CD4-positive, alpha-beta memory T cell (primary cell): Measurements from ENCODE around the gene OR3A2. TPM values are rescaled to one million over a fixed set of nuclear protein-coding genes. Genes with fewer than 3 reads are reported as not detected.
"Not testable (repeated sequence)": the region's sequence is repeated elsewhere in the genome, so short reads cannot be mapped to it uniquely, and the experiment has no call there.

Experiments used
- CTCF ChIA-PET: fragments of 350-600 bp; sonication (Branson Sonifier 250); formaldehyde crosslinking; loops from one replicate; lab custom pipeline; 2021; ENCODE audit warnings: inconsistent platforms; ENCODE audit not compliant: partially characterized antibody; lab: Charles Lee
- POLR2A ChIA-PET: fragments of 350-600 bp; sonication (Branson Sonifier 250); formaldehyde crosslinking; loops from one replicate; lab custom pipeline; 2021; ENCODE audit not compliant: partially characterized antibody; lab: Charles Lee
- DNase-seq, 5 donors: peaks; one replicate each; pipeline versions ENCODE4 v3.0.0 to v3.0.0-alpha.2; 2020 to 2022; ENCODE audit warnings: mixed read lengths in 1 of 5
- H3K27ac ChIP-seq: one replicate; pipeline ENCODE4 v1.7.0; 2013; ENCODE audit warnings: low read depth, low read length
- H3K27me3 ChIP-seq: 2 replicates; pipeline ENCODE4 v1.7.0; 2013; ENCODE audit warnings: mild to moderate bottlenecking, low read length, moderate library complexity; ENCODE audit not compliant: insufficient read depth
- H3K36me3 ChIP-seq: 2 replicates; pipeline ENCODE4 v1.7.0; 2013; ENCODE audit warnings: mild to moderate bottlenecking, low read length, moderate library complexity; ENCODE audit not compliant: insufficient read depth
- H3K4me1 ChIP-seq: 2 replicates; pipeline ENCODE4 v1.7.0; 2013; ENCODE audit warnings: mild to moderate bottlenecking, low read length, moderate library complexity; ENCODE audit not compliant: insufficient read depth
- H3K4me3 ChIP-seq, 2 donors: one replicate each; pipeline ENCODE4 v1.7.0; 2013; ENCODE audit warnings: low read length in 2 of 2, mild to moderate bottlenecking in 1 of 2
- H3K9me3 ChIP-seq, 2 donors: one replicate each; pipeline ENCODE4 v1.7.0; 2013; ENCODE audit warnings: low read length in 2 of 2, control low read depth in 1 of 2; ENCODE audit not compliant: control insufficient read depth in 1 of 2
- H3K27ac Mint-ChIP-seq, 7 donors: one replicate each; pipeline ENCODE4 v1.8.0; 2020 to 2021; ENCODE audit warnings: mixed read lengths in 7 of 7, mild to moderate bottlenecking in 6 of 7, inconsistent platforms in 3 of 7, moderate library complexity in 3 of 7
- H3K27me3 Mint-ChIP-seq, 2 donors: one replicate each; pipeline ENCODE4 v1.8.0; 2020 to 2021; ENCODE audit warnings: mixed read lengths in 2 of 2
- H3K36me3 Mint-ChIP-seq, 2 donors: one replicate each; pipeline ENCODE4 v1.8.0; 2020 to 2021; ENCODE audit warnings: mixed read lengths in 2 of 2, inconsistent platforms in 1 of 2, mild to moderate bottlenecking in 1 of 2
- H3K4me1 Mint-ChIP-seq, 4 donors: one replicate each; pipeline ENCODE4 v1.8.0; 2020 to 2021; ENCODE audit warnings: mixed read lengths in 4 of 4, mild to moderate bottlenecking in 1 of 4
- H3K4me3 Mint-ChIP-seq, 8 donors: one replicate each; pipeline ENCODE4 v1.8.0; 2020 to 2021; ENCODE audit warnings: mixed read lengths in 8 of 8, mild to moderate bottlenecking in 7 of 8, moderate library complexity in 6 of 8, inconsistent platforms in 3 of 8
- H3K9me3 Mint-ChIP-seq, 8 donors: one replicate each; pipeline ENCODE4 v1.8.0; 2020 to 2021; ENCODE audit warnings: mixed read lengths in 8 of 8, mild to moderate bottlenecking in 5 of 8, inconsistent platforms in 3 of 8, moderate library complexity in 1 of 8
- intact Hi-C: fragments of 100-400 bp; cut with micrococcal nuclease; formaldehyde crosslinking; loops from one replicate; pipeline ENCODE4 v1.15.1; 2023
- polyA plus RNA-seq, 2 donors: library from polyadenylated mRNA; unstranded; fragments of 300-500 nt; fragmentation: Illumina TruSeq; gene quantifications; one replicate each; pipeline ENCODE4 v1.2.3, GENCODE V29; 2021
- total RNA-seq, 2 experiments: library from RNA; stranded (reverse); gene quantifications; one replicate each; pipeline ENCODE4 v1.2.3, GENCODE V29; 2021

Gene OR3A2
- 1 to 10 TPM; 1.9 to 2.4 TPM for total RNA-seq
- under 1 TPM; 0.79 to 1.00 TPM for polyA plus RNA-seq

DNA sequence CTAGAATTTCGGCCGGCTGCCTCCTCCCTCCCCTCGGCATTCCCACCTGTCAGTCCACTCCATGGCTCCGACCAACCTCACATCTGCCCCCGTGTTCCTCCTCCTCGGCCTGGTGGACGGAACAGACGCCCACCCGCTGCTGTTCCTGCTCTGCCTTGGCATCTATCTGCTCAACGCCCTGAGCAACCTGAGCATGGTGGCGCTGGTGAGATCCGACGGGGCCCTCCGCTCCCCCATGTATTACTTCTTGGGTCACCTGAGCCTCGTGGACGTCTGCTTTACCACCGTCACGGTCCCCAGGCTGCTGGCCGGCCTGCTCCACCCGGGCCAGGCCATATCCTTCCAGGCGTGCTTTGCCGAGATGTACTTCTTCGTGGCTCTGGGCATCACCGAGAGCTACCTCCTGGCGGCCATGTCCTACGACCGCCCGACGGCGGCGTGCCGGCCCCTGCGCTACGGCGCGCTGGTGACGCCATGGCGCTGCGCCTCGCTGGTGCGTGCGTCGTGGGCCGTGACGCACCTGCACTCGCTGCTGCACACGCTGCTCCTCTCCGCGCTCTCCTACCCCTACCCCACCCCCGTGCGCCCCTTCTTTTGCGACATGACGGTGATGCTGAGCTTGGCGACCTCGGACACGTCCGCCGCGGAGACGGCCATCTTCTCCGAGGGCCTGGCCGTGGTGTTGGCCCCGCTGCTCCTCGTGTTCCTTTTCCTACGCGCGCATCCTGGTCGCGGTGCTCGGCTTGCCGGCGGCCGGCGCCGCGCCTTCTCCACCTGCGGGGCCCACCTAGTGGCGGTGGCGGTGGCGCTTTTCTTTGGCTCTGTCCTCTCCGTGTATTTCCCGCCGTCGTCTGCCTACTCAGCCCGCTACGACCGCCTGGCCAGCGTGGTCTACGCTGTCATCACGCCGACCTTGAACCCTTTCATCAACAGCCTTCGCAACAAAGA, at the start of gene OR3A2:
TSS of gene OR3A2 (minus strand) at position 440 of the 948 bp plus-strand sequence.
- peaks cover 0 to 5% (median 3%) of the 10 kb centered on the region in 8 donors for H3K9me3 Mint-ChIP-seq
- H3K4me3 Mint-ChIP-seq: peak within 1 kb of the TSS in 7 of 8 donors; percentile 74 to 84 (median 77)
- DNase-seq: peak in 3 of 5 donors; percentile 8 to 36 (median 22)
- H3K36me3 Mint-ChIP-seq: no peaks in the 10 kb centered on the region
- H3K27ac ChIP-seq: no peak within 1 kb of the TSS
- H3K27me3 Mint-ChIP-seq: peaks cover 20 to 27% of the 10 kb centered on the region in 2 donors
- intact Hi-C loops: no loop called here
- no peaks in the 10 kb centered on the region for H3K4me1 ChIP-seq
- no peak within 1 kb of the TSS for H3K4me3 ChIP-seq
- ChIA-PET CTCF (no interaction called here), POLR2A (no interaction called here)
- H3K27ac Mint-ChIP-seq: peak within 1 kb of the TSS in 4 of 7 donors; percentile 48 to 84 (median 80)
- peaks cover 0 to 8% (median 0%) of the 10 kb centered on the region in 4 donors for H3K4me1 Mint-ChIP-seq
- no peaks in the 10 kb centered on the region for H3K27me3 ChIP-seq
- H3K36me3 ChIP-seq: no peaks in the 10 kb centered on the region
- H3K9me3 ChIP-seq: no peaks in the 10 kb centered on the region

DNA sequence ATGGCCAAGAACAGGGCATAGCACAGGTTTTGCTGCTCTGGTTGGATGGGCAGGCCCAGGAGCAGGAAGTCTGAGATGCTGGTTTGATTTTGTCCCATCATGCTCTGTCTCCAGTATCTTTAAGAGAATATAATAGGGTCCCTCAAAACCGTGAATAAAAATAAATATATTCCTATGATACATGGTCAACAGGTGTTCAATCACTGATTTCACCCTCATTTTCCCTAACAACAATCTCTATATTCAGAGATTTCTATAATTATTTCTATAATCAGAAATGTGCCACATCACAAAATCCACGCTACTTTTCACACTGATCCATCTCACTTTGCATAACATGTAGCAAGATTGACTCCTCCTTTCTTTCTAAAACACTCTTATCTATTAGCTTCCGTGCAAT, 47.6 kb upstream of the OR3A2 start, which contains the start of gene OR1E2:
TSS of gene OR1E2 (minus strand) at position 101 of the 400 bp plus-strand sequence. CDS start at position 101, 0 bp downstream.
- peaks cover 8 to 17% of the 10 kb centered on the region in 2 donors for H3K27me3 Mint-ChIP-seq
- ChIA-PET CTCF (no interaction called here), POLR2A (no interaction called here)
- Histone ChIP-seq H3K27ac (no peak within 1 kb of the TSS), H3K4me3 (no peak within 1 kb of the TSS), H3K4me1 (no peaks in the 10 kb centered on the region), H3K36me3 (no peaks in the 10 kb centered on the region), H3K9me3 (no peaks in the 10 kb centered on the region), H3K27me3 (no peaks in the 10 kb centered on the region)
- no peak for DNase-seq
- no peak within 1 kb of the TSS for H3K27ac Mint-ChIP-seq
- no peaks in the 10 kb centered on the region for H3K4me1 Mint-ChIP-seq
- peaks cover 0 to 11% (median 3%) of the 10 kb centered on the region in 8 donors for H3K9me3 Mint-ChIP-seq
- H3K4me3 Mint-ChIP-seq: no peak within 1 kb of the TSS
- intact Hi-C loops: no loop called here
- no peaks in the 10 kb centered on the region for H3K36me3 Mint-ChIP-seq

DNA sequence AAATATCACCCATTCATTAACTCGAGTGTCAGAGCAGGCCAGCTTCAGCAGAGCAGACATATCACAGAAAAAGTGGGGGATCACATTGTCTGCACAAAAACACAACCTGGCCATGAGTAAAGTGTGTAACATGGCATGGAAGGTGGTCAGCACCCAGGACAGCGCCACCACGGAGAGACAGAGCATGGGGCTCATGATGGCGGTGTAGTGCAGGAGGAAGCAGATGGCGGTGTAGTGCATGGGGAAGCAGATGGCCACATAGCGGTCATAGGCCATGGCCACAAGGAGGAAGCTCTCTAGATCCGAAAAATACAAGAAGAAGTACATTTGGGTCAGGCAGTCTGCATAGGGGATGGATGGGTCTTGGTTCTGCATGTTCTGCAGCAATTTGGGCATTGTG, 47.1 kb upstream of the OR3A2 start:
- POLR2A ChIA-PET, H3K4me3 ChIP-seq, H3K4me1 ChIP-seq, H3K9me3 ChIP-seq, CTCF ChIA-PET, H3K27ac ChIP-seq, H3K36me3 ChIP-seq, intact Hi-C loops, H3K4me3 Mint-ChIP-seq, H3K36me3 Mint-ChIP-seq, H3K27me3 ChIP-seq, H3K27ac Mint-ChIP-seq, H3K4me1 Mint-ChIP-seq: not testable (repeated sequence)
- Mint-ChIP-seq H3K9me3 (peaks cover 0 to 14% (median 5%) of the 10 kb centered on the region in 8 donors), H3K27me3 (peaks cover 8 to 12% of the 10 kb centered on the region in 2 donors)
- DNase-seq: peak in 1 of 5 donors; percentile 2

DNA sequence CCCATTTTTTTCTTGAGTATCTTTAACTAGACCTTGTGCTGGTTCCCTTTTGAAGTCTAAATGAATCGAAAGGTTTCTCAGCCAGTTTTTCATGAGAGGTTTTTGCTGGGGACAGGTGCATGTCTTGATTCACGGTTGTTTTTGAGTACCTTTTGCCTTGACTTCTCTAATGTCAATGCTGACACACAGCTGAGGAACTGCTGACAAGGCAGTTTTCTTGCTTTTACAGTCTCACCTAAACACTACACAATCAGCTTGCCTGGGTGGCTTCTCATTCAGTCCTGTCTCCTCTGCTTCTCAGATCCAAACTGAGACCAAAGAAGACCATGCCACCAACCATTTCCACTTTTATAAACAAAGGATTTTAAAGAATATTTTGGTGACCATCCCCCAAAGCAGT, 32.1 kb upstream of the OR3A2 start:
- Mint-ChIP-seq H3K27me3 (peaks cover 6 to 21% of the 10 kb centered on the region in 2 donors), H3K9me3 (peaks cover 0 to 4% (median 0%) of the 10 kb centered on the region in 8 donors), H3K4me3 (no peak overlapping the region), H3K36me3 (no peaks in the 10 kb centered on the region), H3K27ac (no peak overlapping the region), H3K4me1 (no peaks in the 10 kb centered on the region)
- ChIA-PET POLR2A (no interaction called here), CTCF (no interaction called here)
- no peak for DNase-seq
- Histone ChIP-seq H3K4me1 (no peaks in the 10 kb centered on the region), H3K9me3 (no peaks in the 10 kb centered on the region), H3K4me3 (no peak overlapping the region), H3K27ac (no peak overlapping the region), H3K36me3 (no peaks in the 10 kb centered on the region), H3K27me3 (no peaks in the 10 kb centered on the region)
- intact Hi-C loops: no loop called here

DNA sequence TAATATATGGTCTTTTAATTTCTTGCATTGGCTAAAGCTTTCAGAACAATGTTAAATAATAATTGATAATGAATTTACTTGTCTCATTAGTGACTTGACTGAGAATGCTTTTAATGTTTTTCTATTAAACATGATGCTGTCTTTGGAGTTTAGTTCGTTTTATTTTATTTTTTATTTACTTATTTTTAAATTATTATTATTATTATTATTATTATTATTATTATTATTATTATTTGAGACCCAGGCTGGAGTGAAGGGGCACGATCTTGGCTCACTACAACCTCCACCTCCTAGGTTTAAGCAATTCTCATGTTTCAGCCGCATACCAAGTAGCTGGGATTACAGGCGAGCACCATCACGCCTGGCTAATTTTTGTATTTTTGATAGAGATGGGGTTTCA, 29.5 kb upstream of the OR3A2 start:
- Mint-ChIP-seq H3K4me3 (no peak overlapping the region), H3K9me3 (peaks cover 0 to 4% (median 0%) of the 10 kb centered on the region in 8 donors), H3K36me3 (no peaks in the 10 kb centered on the region), H3K27ac (no peak overlapping the region), H3K27me3 (peaks cover 12 to 14% of the 10 kb centered on the region in 2 donors), H3K4me1 (peaks cover 0 to 3% (median under 1%) of the 10 kb centered on the region in 4 donors)
- no peak for DNase-seq
- ChIA-PET POLR2A (no interaction called here), CTCF (no interaction called here)
- Histone ChIP-seq H3K4me3 (no peak overlapping the region), H3K36me3 (no peaks in the 10 kb centered on the region), H3K4me1 (no peaks in the 10 kb centered on the region), H3K9me3 (no peaks in the 10 kb centered on the region), H3K27ac (no peak overlapping the region), H3K27me3 (no peaks in the 10 kb centered on the region)
- intact Hi-C loops: no loop called here

DNA sequence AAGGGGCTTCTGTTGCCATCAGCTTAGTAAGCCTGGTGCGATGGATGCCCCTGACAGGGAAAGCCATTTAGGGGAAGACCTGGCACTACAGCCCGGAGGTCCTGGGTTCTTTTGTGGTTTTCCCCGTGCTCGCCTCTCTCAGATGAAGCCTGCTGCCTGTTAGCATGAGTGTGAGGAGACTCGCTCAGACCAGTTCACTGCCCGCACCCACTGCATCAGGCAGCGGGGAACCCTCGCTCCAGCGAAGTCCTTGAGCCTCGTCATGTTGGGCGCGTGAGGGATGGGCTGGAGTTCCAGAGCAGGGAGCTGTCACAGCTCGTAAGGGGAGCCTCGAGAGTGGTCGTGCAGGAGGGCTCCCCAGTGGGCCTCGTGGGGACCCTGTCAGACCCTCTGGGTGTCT, 26.1 kb upstream of the OR3A2 start:
- H3K27ac Mint-ChIP-seq, H3K4me3 ChIP-seq, DNase-seq, POLR2A ChIA-PET, H3K27me3 ChIP-seq, H3K36me3 Mint-ChIP-seq, CTCF ChIA-PET, H3K4me1 Mint-ChIP-seq, H3K4me3 Mint-ChIP-seq, intact Hi-C loops, H3K4me1 ChIP-seq, H3K36me3 ChIP-seq, H3K9me3 ChIP-seq, H3K27ac ChIP-seq: not testable (repeated sequence)
- peaks cover 0 to 22% (median 16%) of the 10 kb centered on the region in 8 donors for H3K9me3 Mint-ChIP-seq
- peaks cover 9 to 22% of the 10 kb centered on the region in 2 donors for H3K27me3 Mint-ChIP-seq

DNA sequence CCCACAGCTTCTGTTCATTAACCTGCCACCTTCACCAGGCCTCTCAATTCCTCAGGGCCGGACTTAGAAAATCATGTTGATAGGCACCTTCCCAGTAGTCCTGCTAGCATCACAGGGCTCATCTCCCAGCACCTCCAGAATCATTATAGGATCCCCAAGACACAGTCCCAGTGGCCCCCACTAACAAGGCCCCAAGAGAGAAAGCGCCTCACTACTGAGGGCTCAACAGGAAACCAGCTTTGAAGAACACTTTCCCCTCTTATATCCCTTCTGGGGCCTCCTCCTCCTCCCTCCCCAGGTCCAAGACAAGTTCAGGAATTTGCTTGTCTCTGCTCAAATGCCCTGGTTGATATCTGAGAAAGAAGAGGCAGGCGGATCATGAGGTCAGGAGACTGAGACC, 25.0 kb upstream of the OR3A2 start, which contains the start of gene OR3A3:
TSS of gene OR3A3 (plus strand) at position 301 of the 400 bp plus-strand sequence.
- no peak within 1 kb of the TSS for H3K27ac Mint-ChIP-seq
- no peak within 1 kb of the TSS for H3K4me3 ChIP-seq
- no peaks in the 10 kb centered on the region for H3K27me3 ChIP-seq
- ChIA-PET CTCF (no interaction called here), POLR2A (no interaction called here)
- no peaks in the 10 kb centered on the region for H3K36me3 ChIP-seq
- no peaks in the 10 kb centered on the region for H3K4me1 ChIP-seq
- H3K4me1 Mint-ChIP-seq: peaks cover 0 to 3% (median 2%) of the 10 kb centered on the region in 4 donors
- peaks cover 0 to 26% (median 20%) of the 10 kb centered on the region in 8 donors for H3K9me3 Mint-ChIP-seq
- intact Hi-C loops: no loop called here
- DNase-seq: no peak
- H3K4me3 Mint-ChIP-seq: no peak within 1 kb of the TSS
- H3K9me3 ChIP-seq: no peaks in the 10 kb centered on the region
- no peak within 1 kb of the TSS for H3K27ac ChIP-seq
- H3K36me3 Mint-ChIP-seq: no peaks in the 10 kb centered on the region
- H3K27me3 Mint-ChIP-seq: peaks cover 9 to 22% of the 10 kb centered on the region in 2 donors
